Common myeloid progenitor, CD34-positive (primary cell): ENCODE data around the gene MYOZ3.

Experiments
- CTCF ChIA-PET: fragments of 350-600 bp; sonication (Branson Sonifier 250); formaldehyde crosslinking; loops from one replicate; lab custom pipeline; 2021; ENCODE audit warnings: antibody characterized with exemption; lab: Charles Lee
- POLR2A ChIA-PET: fragments of 350-600 bp; sonication (Branson Sonifier 250); formaldehyde crosslinking; loops from one replicate; lab custom pipeline; 2021; ENCODE audit warnings: antibody characterized with exemption; lab: Charles Lee
- DNase-seq, 3 donors: peaks; one replicate each; pipeline versions ENCODE4 v3.0.0 to v3.0.0-alpha.2; 2013
- H3K27ac ChIP-seq, 2 experiments: 1 replicate in 1 of 2; 2 replicates in 1 of 2; pipeline ENCODE4 v1.7.0; 2013; ENCODE audit warnings: inconsistent platforms in 2 of 2, low read length in 2 of 2, mild to moderate bottlenecking in 2 of 2, low read depth in 1 of 2, moderate library complexity in 1 of 2; ENCODE audit not compliant: severe bottlenecking in 2 of 2, insufficient read depth in 1 of 2, poor library complexity in 1 of 2
- H3K27me3 ChIP-seq, 5 experiments: replicated peaks in 2 of 5; 1 replicate in 3 of 5; 2 replicates in 2 of 5; pipeline versions ENCODE4 v1.6.1 to v1.7.0; 2013; ENCODE audit warnings: low read length in 4 of 5, mild to moderate bottlenecking in 2 of 5, moderate library complexity in 2 of 5, inconsistent platforms in 1 of 5; ENCODE audit not compliant: insufficient read depth in 5 of 5, control insufficient read depth in 4 of 5
- H3K36me3 ChIP-seq, 4 experiments: 1 replicate in 2 of 4; 2 replicates in 2 of 4; pipeline versions ENCODE4 v1.6.1 to v1.7.0; 2013; ENCODE audit warnings: low read length in 3 of 4, control low read depth in 1 of 4, mild to moderate bottlenecking in 1 of 4; ENCODE audit not compliant: control insufficient read depth in 4 of 4, insufficient read depth in 4 of 4
- H3K4me1 ChIP-seq, 4 experiments: 1 replicate in 3 of 4; 2 replicates in 1 of 4; pipeline versions ENCODE4 v1.6.1 to v1.7.1; 2013; ENCODE audit warnings: low read length in 3 of 4, mild to moderate bottlenecking in 3 of 4, control low read depth in 1 of 4, inconsistent platforms in 1 of 4, moderate library complexity in 1 of 4; ENCODE audit not compliant: control insufficient read depth in 4 of 4, insufficient read depth in 4 of 4; ENCODE audit errors: control extremely low read depth in 1 of 4
- H3K4me3 ChIP-seq, 7 experiments: 1 replicate in 4 of 7; 2 replicates in 3 of 7; pipeline versions ENCODE4 v1.5.1 to v1.7.0; 2013; ENCODE audit warnings: mild to moderate bottlenecking in 7 of 7, low read length in 6 of 7, moderate library complexity in 6 of 7, inconsistent platforms in 2 of 7, low read depth in 2 of 7, control low read depth in 1 of 7; ENCODE audit not compliant: insufficient read depth in 4 of 7, control insufficient read depth in 1 of 7; ENCODE audit errors: extremely low read depth in 1 of 7
- H3K9me3 ChIP-seq, 5 experiments: 1 replicate in 4 of 5; 2 replicates in 1 of 5; pipeline versions ENCODE4 v1.6.1 to v1.7.1; 2013; ENCODE audit warnings: low read length in 4 of 5, mild to moderate bottlenecking in 2 of 5, inconsistent platforms in 1 of 5, low read depth in 1 of 5, moderate library complexity in 1 of 5; ENCODE audit not compliant: control insufficient read depth in 4 of 5, insufficient read depth in 2 of 5; ENCODE audit errors: control extremely low read depth in 1 of 5
- WGBS: methylation state at CpG from one replicate; pipeline ENCODE4 v1.1.5; 2013; ENCODE audit not compliant: insufficient coverage; 5-methylcytosine and 5-hydroxymethylcytosine counted together

Gene MYOZ3

GRCh38 chr5:150642991-150643710 is 17.9 kb upstream of the MYOZ3 start:
- POLR2A ChIA-PET = no interaction called here
- H3K36me3 ChIP-seq = no peaks in the 10 kb centered on the region
- no peaks in the 10 kb centered on the region for H3K27me3 ChIP-seq
- no peak overlapping the region for H3K27ac ChIP-seq
- 97% methylated on average over 2 of the region's 12 CpGs for WGBS
- CTCF ChIA-PET = interaction anchor here (0.8 to 2.1 kb wide), 2 partner anchors 11 to 12 kb away, joined by 3 to 6 read pairs; no protein-coding TSS in a partner anchor
- no peaks in the 10 kb centered on the region for H3K9me3 ChIP-seq
- DNase-seq = no peak
- no peak overlapping the region for H3K4me3 ChIP-seq
- peaks cover 0 to 4% (median 0%) of the 10 kb centered on the region in 4 experiments for H3K4me1 ChIP-seq

GRCh38 chr5:150644058-150644457 is 17.0 kb upstream of the MYOZ3 start:
- H3K27me3 ChIP-seq = no peaks in the 10 kb centered on the region
- H3K27ac ChIP-seq = no peak overlapping the region
- 95% methylated on average over 5 of the region's 5 CpGs for WGBS
- H3K4me1 ChIP-seq = peaks cover 0 to 4% (median 0%) of the 10 kb centered on the region in 4 experiments
- ChIA-PET POLR2A (no interaction called here), CTCF (interaction anchor here (1.3 kb wide), 1 partner anchor 10 kb away, joined by 7 read pairs; no protein-coding TSS in a partner anchor)
- H3K9me3 ChIP-seq = no peaks in the 10 kb centered on the region
- no peak for DNase-seq
- H3K36me3 ChIP-seq = no peaks in the 10 kb centered on the region
- H3K4me3 ChIP-seq = no peak overlapping the region

GRCh38 chr5:150644514-150644913 is 16.5 kb upstream of the MYOZ3 start:
- Histone ChIP-seq H3K36me3 (no peaks in the 10 kb centered on the region), H3K9me3 (no peaks in the 10 kb centered on the region), H3K4me1 (peaks cover 0 to 4% (median 0%) of the 10 kb centered on the region in 4 experiments), H3K4me3 (no peak overlapping the region), H3K27ac (no peak overlapping the region), H3K27me3 (no peaks in the 10 kb centered on the region)
- 78% methylated on average over 2 of the region's 2 CpGs for WGBS
- ChIA-PET POLR2A (no interaction called here), CTCF (interaction anchor here (1.3 kb wide), 1 partner anchor 9 kb away, joined by 7 read pairs; no protein-coding TSS in a partner anchor)
- no peak for DNase-seq

GRCh38 chr5:150645070-150645700 is 15.9 kb upstream of the MYOZ3 start:
- no peaks in the 10 kb centered on the region for H3K9me3 ChIP-seq
- no peak overlapping the region for H3K27ac ChIP-seq
- CTCF ChIA-PET = interaction anchor here (1.2 to 1.3 kb wide), 2 partner anchors 9 kb away, joined by 3 to 7 read pairs; no protein-coding TSS in a partner anchor
- POLR2A ChIA-PET = no interaction called here
- no peak overlapping the region for H3K4me3 ChIP-seq
- peaks cover 0 to 4% (median 0%) of the 10 kb centered on the region in 4 experiments for H3K4me1 ChIP-seq
- 93% methylated on average over 3 of the region's 4 CpGs for WGBS
- H3K27me3 ChIP-seq = no peaks in the 10 kb centered on the region
- no peaks in the 10 kb centered on the region for H3K36me3 ChIP-seq
- no peak for DNase-seq

- H3K36me3 ChIP-seq = no peaks in the 10 kb centered on the region
- no peaks in the 10 kb centered on the region for H3K4me1 ChIP-seq
- WGBS = 95% methylated on average over 25 of the region's 25 CpGs
- no peaks in the 10 kb centered on the region for H3K27me3 ChIP-seq
- no peak for DNase-seq
- POLR2A ChIA-PET = interaction anchor here (0.6 to 1.0 kb wide), 2 partner anchors 14 to 111 kb away, joined by 3 to 4 read pairs; partner anchors contain the start of genes DCTN4 and MYOZ3
- CTCF ChIA-PET = interaction anchor here (1.1 kb wide), 1 partner anchor 10 kb away, joined by 4 read pairs; no protein-coding TSS in a partner anchor
- no peak overlapping the region for H3K4me3 ChIP-seq
- H3K9me3 ChIP-seq = no peaks in the 10 kb centered on the region
- no peak overlapping the region for H3K27ac ChIP-seq
Observed at GRCh38 chr5:150647275-150648251, 13.5 kb upstream of the MYOZ3 start.

GRCh38 chr5:150648294-150649107 is 12.6 kb upstream of the MYOZ3 start:
- CTCF ChIA-PET = interaction anchor here (0.6 to 1.1 kb wide), 2 partner anchors 9 to 13 kb away, joined by 3 to 4 read pairs; partner anchors contain the start of gene MYOZ3
- H3K4me3 ChIP-seq = no peak overlapping the region
- no peak overlapping the region for H3K27ac ChIP-seq
- POLR2A ChIA-PET = interaction anchor here (1.0 kb wide), 1 partner anchor 13 kb away, joined by 4 read pairs; the partner anchor contains the start of gene MYOZ3
- no peaks in the 10 kb centered on the region for H3K27me3 ChIP-seq
- no peaks in the 10 kb centered on the region for H3K36me3 ChIP-seq
- H3K4me1 ChIP-seq = no peaks in the 10 kb centered on the region
- DNase-seq = no peak
- WGBS = 97% methylated on average over 16 of the region's 16 CpGs
- H3K9me3 ChIP-seq = no peaks in the 10 kb centered on the region
